ENCODE measurements around the gene UBE2D3.

Gene UBE2D3

GRCh38 chr4:102787944-102788343 is 39.4 kb downstream of the UBE2D3 start:
- DNase-seq: no peak

- DNase-seq: no peak
Observed at GRCh38 chr4:102787096-102787881, 40.1 kb downstream of the UBE2D3 start.

- no peak for DNase-seq
Observed at GRCh38 chr4:102786279-102786678, 41.1 kb downstream of the UBE2D3 start.

- DNase-seq: no peak
Observed at GRCh38 chr4:102783006-102783405, 44.3 kb downstream of the UBE2D3 start.

GRCh38 chr4:102781570-102781969 is 45.8 kb downstream of the UBE2D3 start:
- no peak for DNase-seq

GRCh38 chr4:102780476-102781144 is 46.7 kb downstream of the UBE2D3 start:
- DNase-seq: no peak

- no peak for DNase-seq
Observed at GRCh38 chr4:102779204-102779603, 48.1 kb downstream of the UBE2D3 start.

GRCh38 chr4:102778720-102779119 is 48.6 kb downstream of the UBE2D3 start:
- peak; percentile 23 for DNase-seq

- DNase-seq: no peak
Observed at GRCh38 chr4:102775805-102776204, 51.5 kb downstream of the UBE2D3 start.

GRCh38 chr4:102774254-102774653 is 53.1 kb downstream of the UBE2D3 start:
- DNase-seq: no peak

- DNase-seq: no peak
Observed at GRCh38 chr4:102772738-102773340, 54.5 kb downstream of the UBE2D3 start.

GRCh38 chr4:102764901-102765300 is 62.5 kb downstream of the UBE2D3 start:
- DNase-seq: no peak

- no peak for DNase-seq
Observed at GRCh38 chr4:102761906-102762305, 65.4 kb downstream of the UBE2D3 start.

GRCh38 chr4:102761296-102761701 is 66.1 kb downstream of the UBE2D3 start:
- DNase-seq: peak; percentile 74

- peak; percentile 74 for DNase-seq
Observed at GRCh38 chr4:102760645-102761295, 66.6 kb downstream of the UBE2D3 start, which contains the start of gene MANBA. Gene MANBA (minus strand): TSS chr4:102760968. CDS start chr4:102760894, 74 bp downstream.

GRCh38 chr4:102759831-102760644 is 67.3 kb downstream of the UBE2D3 start:
- peak; percentile 40 for DNase-seq

- DNase-seq: peak; percentile 23
Observed at GRCh38 chr4:102758241-102759160, 68.8 kb downstream of the UBE2D3 start.

GRCh38 chr4:102757681-102758080 is 69.7 kb downstream of the UBE2D3 start:
- DNase-seq: no peak

GRCh38 chr4:102754044-102754443 is 73.3 kb downstream of the UBE2D3 start:
- DNase-seq: no peak

GRCh38 chr4:102751941-102752340 is 75.4 kb downstream of the UBE2D3 start:
- DNase-seq: no peak

Measured in NCI-H1092 treated with DMSO at 0.1 percent for 48 hours (cell line).